Vagina (tissue), 2 donors: ENCODE results near the gene OTOGL. TPM values are rescaled to one million over a fixed set of nuclear protein-coding genes. Genes with fewer than 3 reads are reported as not detected.

Experiments
- DNase-seq, 2 donors: peaks; one replicate each; pipeline ENCODE4 v3.0.0-alpha.2; 2017; ENCODE audit errors: extremely low spot score in 2 of 2
- H3K27ac ChIP-seq: fragments of 200-600 bp; sonication (generic); one replicate; pipeline ENCODE4 v1.5.1; 2019
- H3K27me3 ChIP-seq: fragments of 200-600 bp; sonication (generic); one replicate; pipeline ENCODE4 v1.5.1; 2019
- H3K36me3 ChIP-seq, 2 donors: fragments of 200-600 bp; sonication (generic); one replicate each; pipeline ENCODE4 v1.5.1; 2017 to 2019
- H3K4me1 ChIP-seq: fragments of 200-600 bp; sonication (generic); one replicate; pipeline ENCODE4 v1.5.1; 2019
- H3K4me3 ChIP-seq, 2 donors: fragments of 200-600 bp; sonication (generic); 1 replicate in 1 of 2; 2 replicates in 1 of 2; pipeline ENCODE4 v1.5.1; 2016 to 2019
- H3K9me3 ChIP-seq: fragments of 200-600 bp; sonication (generic); one replicate; pipeline ENCODE4 v1.5.1; 2019
- CTCF ChIP-seq, 3 experiments: fragments of 450-650 bp in 2 of 3; fragments of 200-600 bp in 1 of 3; sonication (generic) in 1 of 3; IDR thresholded peaks; one replicate each; pipeline ENCODE4 v1.5.1; 2017 to 2019; ENCODE audit warnings: antibody characterized with exemption in 3 of 3, mild to moderate bottlenecking in 2 of 3, moderate library complexity in 2 of 3
- POLR2A ChIP-seq, 2 donors: fragments of 450-650 bp; IDR thresholded peaks; one replicate each; pipeline ENCODE4 v1.6.1; 2017; ENCODE audit warnings: antibody characterized with exemption in 2 of 2, mild to moderate bottlenecking in 2 of 2, moderate library complexity in 2 of 2
- POLR2AphosphoS5 ChIP-seq, 2 donors: sonication (generic); formaldehyde crosslinking; IDR thresholded peaks; one replicate each; pipeline ENCODE4 v1.9.0; 2017; ENCODE audit warnings: antibody characterized with exemption in 2 of 2, mild to moderate bottlenecking in 2 of 2, low read depth in 1 of 2; ENCODE audit not compliant: insufficient read depth in 1 of 2
- intact Hi-C: fragments of 100-400 bp; cut with DNase I; formaldehyde crosslinking; loops from one replicate; pipeline ENCODE4 v1.15.1; 2023
- total RNA-seq: library from RNA; depleted of rRNA; stranded (reverse); fragments of >200 nt; gene quantifications from one replicate; pipeline ENCODE4 v1.2.3, GENCODE V29; 2016

Gene OTOGL
- total RNA-seq, 1 donor from 2014 or later = under 0.01 TPM

GRCh38 chr12:80186727-80187217 is 87.4 kb downstream of the OTOGL start:
- H3K27ac ChIP-seq = peak overlapping the region; percentile 83
- no peaks in the 10 kb centered on the region for H3K36me3 ChIP-seq
- TF ChIP-seq CTCF (IDR thresholded peaks at IDR 0.05) = peak; percentile 64 to 71 (median 65)
- TF ChIP-seq POLR2AphosphoS5 (IDR thresholded peaks at IDR 0.05; ENCODE audit: insufficient read depth in 1 of 2, low read depth in 1 of 2) = peak in 1 of 2 donors; percentile 97
- no peak for TF ChIP-seq POLR2A (IDR thresholded peaks at IDR 0.05)
- intact Hi-C loops = loop anchor here (10.0 kb wide), 2 partner anchors 302 to 632 kb away; no protein-coding TSS in a partner anchor
- no peak overlapping the region for H3K4me3 ChIP-seq
- H3K27me3 ChIP-seq = no peaks in the 10 kb centered on the region
- peaks cover 9% of the 10 kb centered on the region for H3K4me1 ChIP-seq
- no peak for DNase-seq
- no peaks in the 10 kb centered on the region for H3K9me3 ChIP-seq

- Histone ChIP-seq H3K4me1 (peaks cover 9% of the 10 kb centered on the region), H3K27me3 (no peaks in the 10 kb centered on the region), H3K9me3 (no peaks in the 10 kb centered on the region), H3K27ac (peak overlapping the region; percentile 83), H3K36me3 (no peaks in the 10 kb centered on the region), H3K4me3 (no peak overlapping the region)
- no peak for DNase-seq
- no peak for TF ChIP-seq POLR2A (IDR thresholded peaks at IDR 0.05)
- no peak for TF ChIP-seq POLR2AphosphoS5 (IDR thresholded peaks at IDR 0.05; ENCODE audit: insufficient read depth in 1 of 2, low read depth in 1 of 2)
- no peak for TF ChIP-seq CTCF (IDR thresholded peaks at IDR 0.05)
- intact Hi-C loops = loop anchor here (10.0 kb wide), 2 partner anchors 303 to 633 kb away; no protein-coding TSS in a partner anchor
Observed at GRCh38 chr12:80187660-80188090, 88.3 kb downstream of the OTOGL start.

GRCh38 chr12:80188576-80188975 is 89.2 kb downstream of the OTOGL start:
- Histone ChIP-seq H3K36me3 (no peaks in the 10 kb centered on the region), H3K9me3 (no peaks in the 10 kb centered on the region), H3K27me3 (no peaks in the 10 kb centered on the region), H3K4me1 (peaks cover 9% of the 10 kb centered on the region), H3K27ac (no peak overlapping the region), H3K4me3 (no peak overlapping the region)
- TF ChIP-seq POLR2AphosphoS5 (IDR thresholded peaks at IDR 0.05; ENCODE audit: insufficient read depth in 1 of 2, low read depth in 1 of 2) (no peak), CTCF (IDR thresholded peaks at IDR 0.05) (no peak), POLR2A (IDR thresholded peaks at IDR 0.05) (no peak)
- DNase-seq = no peak
- intact Hi-C loops = loop anchor here (10.0 kb wide), 2 partner anchors 304 to 634 kb away; no protein-coding TSS in a partner anchor

- Histone ChIP-seq H3K36me3 (no peaks in the 10 kb centered on the region), H3K9me3 (no peaks in the 10 kb centered on the region), H3K27me3 (no peaks in the 10 kb centered on the region), H3K4me3 (no peak overlapping the region), H3K27ac (no peak overlapping the region), H3K4me1 (peaks cover 9% of the 10 kb centered on the region)
- intact Hi-C loops = loop anchor here (10.0 kb wide), 2 partner anchors 304 to 634 kb away; no protein-coding TSS in a partner anchor
- DNase-seq = no peak
- no peak for TF ChIP-seq POLR2AphosphoS5 (IDR thresholded peaks at IDR 0.05; ENCODE audit: insufficient read depth in 1 of 2, low read depth in 1 of 2)
- no peak for TF ChIP-seq POLR2A (IDR thresholded peaks at IDR 0.05)
- TF ChIP-seq CTCF (IDR thresholded peaks at IDR 0.05) = no peak
Observed at GRCh38 chr12:80189241-80189640, 89.9 kb downstream of the OTOGL start.

- Histone ChIP-seq H3K36me3 (no peaks in the 10 kb centered on the region), H3K27ac (no peak overlapping the region), H3K4me1 (peaks cover 9% of the 10 kb centered on the region), H3K27me3 (no peaks in the 10 kb centered on the region), H3K4me3 (no peak overlapping the region), H3K9me3 (no peaks in the 10 kb centered on the region)
- DNase-seq = no peak
- TF ChIP-seq POLR2AphosphoS5 (IDR thresholded peaks at IDR 0.05; ENCODE audit: insufficient read depth in 1 of 2, low read depth in 1 of 2) (no peak), CTCF (IDR thresholded peaks at IDR 0.05) (no peak), POLR2A (IDR thresholded peaks at IDR 0.05) (no peak)
- intact Hi-C loops = no loop called here
Observed at GRCh38 chr12:80190001-80190400, 90.7 kb downstream of the OTOGL start.
